PC-9 (cell line): ENCODE results near the gene GPRC5C. TPM values are rescaled to one million over a fixed set of nuclear protein-coding genes. Genes with fewer than 3 reads are reported as not detected.

Experiments
- BruUV-seq: library from RNA; stranded (reverse); fragments of 400-500 nt; replicated peaks from 2 replicates; lab custom pipeline; 2021; lab: Mats Ljungman, UMichigan
- CTCF ChIA-PET: fragments of 300-600 bp; sonication (Branson Sonifier 250); formaldehyde crosslinking; loops from one replicate; lab custom pipeline; 2022; ENCODE audit warnings: antibody characterized with exemption; lab: Charles Lee
- POLR2A ChIA-PET: fragments of 300-600 bp; sonication (Branson Sonifier 250); formaldehyde crosslinking; loops from one replicate; lab custom pipeline; 2022; ENCODE audit warnings: antibody characterized with exemption; ENCODE audit not compliant: unreplicated experiment; lab: Charles Lee
- DNase-seq, 2 experiments: peaks; one replicate each; pipeline versions ENCODE4 v3.0.0 to v3.0.0-alpha.2; 2015 to 2022; ENCODE audit warnings: mixed read lengths in 1 of 2
- H2AFZ ChIP-seq: fragments of 200-600 bp; sonication (generic); 2 replicates; pipeline ENCODE4 v1.8.1; 2017; ENCODE audit warnings: antibody characterized with exemption
- H3F3A ChIP-seq: fragments of 200-600 bp; sonication (generic); 2 replicates; pipeline ENCODE4 v1.8.1; 2017; ENCODE audit warnings: antibody characterized with exemption, mild to moderate bottlenecking, low read depth; ENCODE audit not compliant: insufficient read depth
- H3K27ac ChIP-seq: fragments of 200-600 bp; sonication (generic); 2 replicates; pipeline ENCODE4 v1.6.1; 2016; ENCODE audit warnings: mixed run types
- H3K27me3 ChIP-seq: fragments of 200-600 bp; sonication (generic); 2 replicates; pipeline ENCODE4 v1.6.1; 2016; ENCODE audit warnings: low read depth, mixed run types; ENCODE audit not compliant: insufficient read depth
- H3K36me3 ChIP-seq: fragments of 200-600 bp; sonication (generic); 2 replicates; pipeline ENCODE4 v1.6.1; 2016; ENCODE audit warnings: low read depth, mixed run types
- H3K4me1 ChIP-seq: fragments of 200-600 bp; sonication (generic); replicated peaks from 2 replicates; pipeline ENCODE4 v1.6.1; 2016; ENCODE audit warnings: mixed run types; ENCODE audit not compliant: insufficient read depth
- H3K4me2 ChIP-seq: fragments of 200-600 bp; sonication (generic); 2 replicates; pipeline ENCODE4 v1.6.1; 2017; ENCODE audit warnings: mixed run types
- H3K4me3 ChIP-seq: fragments of 200-600 bp; sonication (generic); 2 replicates; pipeline ENCODE4 v1.6.1; 2016; ENCODE audit warnings: mixed run types
- H3K79me2 ChIP-seq: fragments of 200-600 bp; sonication (generic); 2 replicates; pipeline ENCODE4 v1.6.1; 2017; ENCODE audit warnings: low read depth, mixed run types
- H3K9me2 ChIP-seq: fragments of 200-600 bp; sonication (generic); 2 replicates; pipeline ENCODE4 v1.8.1; 2017; ENCODE audit warnings: mild to moderate bottlenecking; ENCODE audit not compliant: insufficient read depth
- H3K9me3 ChIP-seq: fragments of 200-600 bp; sonication (generic); 2 replicates; pipeline ENCODE4 v1.8.1; 2016; ENCODE audit warnings: low read depth; ENCODE audit not compliant: insufficient read depth
- H4K20me1 ChIP-seq: fragments of 200-600 bp; sonication (generic); 2 replicates; pipeline ENCODE4 v1.8.1; 2017; ENCODE audit not compliant: insufficient read depth
- CTCF ChIP-seq: fragments of 200-600 bp; sonication (generic); conservative IDR thresholded peaks from 2 replicates; pipeline ENCODE4 v1.6.1; 2017; ENCODE audit warnings: mixed run types, antibody characterized with exemption, mild to moderate bottlenecking, moderate library complexity
- EZH2 ChIP-seq: fragments of 200-600 bp; sonication (generic); IDR thresholded peaks from 2 replicates; pipeline ENCODE4 v1.8.0; 2017; ENCODE audit warnings: antibody characterized with exemption, low read depth
- intact Hi-C: fragments of 100-400 bp; cut with micrococcal nuclease; formaldehyde crosslinking; loops from one replicate; pipeline ENCODE4 v1.10.0; 2022; ENCODE audit not compliant: unreplicated experiment
- total RNA-seq: library from RNA; stranded (reverse); gene quantifications from 2 replicates; pipeline ENCODE4 v1.2.3, GENCODE V29; 2021

The GPRC5C gene
- total RNA-seq, 1 experiment from 2014 or later = 27.9 TPM

- H3K9me3 ChIP-seq = no peaks in the 10 kb centered on the region
- CTCF ChIA-PET = interaction anchor here (1.2 kb wide), 1 partner anchor 81 kb away, joined by 3 read pairs; no protein-coding TSS in a partner anchor
- H3K79me2 ChIP-seq = no peaks in the 10 kb centered on the region
- no peak for TF ChIP-seq CTCF
- H4K20me1 ChIP-seq = no peaks in the 10 kb centered on the region
- H3F3A ChIP-seq = no peaks in the 10 kb centered on the region
- no peak overlapping the region for H3K27ac ChIP-seq
- no peaks in the 10 kb centered on the region for H3K9me2 ChIP-seq
- H3K4me3 ChIP-seq = no peak overlapping the region
- H2AFZ ChIP-seq = no peak overlapping the region
- H3K27me3 ChIP-seq = peaks cover 28% of the 10 kb centered on the region
- peaks cover 2% of the 10 kb centered on the region; the same call in 1 of the 2 replicates for H3K4me1 ChIP-seq
- BruUV-seq = no TSS peak
- intact Hi-C loops = loop anchor here (10.0 kb wide), 2 partner anchors 155 to 245 kb away; partner anchors contain the start of gene TTYH2
- no peaks in the 10 kb centered on the region for H3K36me3 ChIP-seq
- no peak for DNase-seq
- POLR2A ChIA-PET = no interaction called here
- H3K4me2 ChIP-seq = no peak overlapping the region
Observed at GRCh38 chr17:74459622-74460021, 27.7 kb downstream of the GPRC5C start.

DNA sequence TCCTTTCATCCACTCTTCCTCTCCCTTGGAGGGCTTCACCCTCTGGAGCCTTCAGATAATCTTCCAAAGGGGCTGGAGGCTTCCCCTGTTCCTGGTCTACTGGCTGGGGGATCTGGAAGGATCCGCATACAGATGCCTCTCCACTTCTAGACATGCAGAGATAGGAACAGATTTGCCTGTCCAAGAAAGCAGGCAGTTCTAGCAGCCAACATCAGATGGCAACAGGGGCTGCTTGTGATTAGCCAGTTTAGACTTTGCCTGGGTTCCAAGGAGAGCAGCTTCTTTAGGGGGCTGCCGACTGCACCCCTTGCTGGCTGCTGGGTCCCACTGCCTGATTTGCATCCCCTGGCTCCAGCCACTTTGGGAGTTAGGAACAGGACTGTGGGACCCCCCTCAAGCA lies 28.4 kb downstream of the GPRC5C start:
- no peak for DNase-seq
- POLR2A ChIA-PET = no interaction called here
- CTCF ChIA-PET = interaction anchor here (0.7 kb wide), 1 partner anchor 30 kb away, joined by 6 read pairs; no protein-coding TSS in a partner anchor
- Histone ChIP-seq H3K9me2 (no peaks in the 10 kb centered on the region), H3K36me3 (no peaks in the 10 kb centered on the region), H3K4me3 (no peak overlapping the region), H2AFZ (no peak overlapping the region), H3F3A (no peaks in the 10 kb centered on the region; the same call in 1 of the 2 replicates), H3K79me2 (no peaks in the 10 kb centered on the region), H3K9me3 (no peaks in the 10 kb centered on the region), H3K27ac (no peak overlapping the region), H3K4me2 (no peak overlapping the region), H3K27me3 (peaks cover 26% of the 10 kb centered on the region), H3K4me1 (no peaks in the 10 kb centered on the region), H4K20me1 (no peaks in the 10 kb centered on the region)
- intact Hi-C loops = no loop called here
- no peak for TF ChIP-seq CTCF
- TF ChIP-seq EZH2 = no peak
- BruUV-seq = no TSS peak

DNA sequence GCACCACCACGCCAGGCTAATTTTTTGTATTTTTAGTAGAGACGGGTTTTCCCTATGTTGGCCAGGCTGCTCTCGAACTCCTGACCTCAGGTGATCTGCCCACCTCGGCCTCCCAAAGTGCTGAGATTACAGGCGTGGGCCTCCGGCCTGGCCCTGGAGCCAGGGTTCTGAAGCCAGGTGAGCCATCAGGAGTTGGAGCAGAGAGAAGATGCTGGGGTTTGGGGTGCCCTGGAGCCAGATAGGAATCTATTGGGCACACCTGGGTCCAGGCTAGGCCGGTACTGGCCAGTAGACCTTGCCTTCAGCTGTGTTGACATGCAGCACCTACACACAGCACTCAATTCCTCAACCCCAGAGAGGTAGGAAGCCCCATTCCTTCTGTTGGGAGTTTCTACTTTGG lies 29.1 kb downstream of the GPRC5C start:
- CTCF ChIA-PET = interaction anchor here (0.6 kb wide), 1 partner anchor 20 kb away, joined by 3 read pairs; no protein-coding TSS in a partner anchor
- H3K4me1 ChIP-seq = no peaks in the 10 kb centered on the region
- H3F3A ChIP-seq = no peaks in the 10 kb centered on the region; the same call in 1 of the 2 replicates
- H3K79me2 ChIP-seq = no peaks in the 10 kb centered on the region
- no peak for DNase-seq
- no peaks in the 10 kb centered on the region for H3K9me2 ChIP-seq
- peaks cover 26% of the 10 kb centered on the region for H3K27me3 ChIP-seq
- H3K9me3 ChIP-seq = no peaks in the 10 kb centered on the region
- TF ChIP-seq CTCF = no peak
- no peak for TF ChIP-seq EZH2
- POLR2A ChIA-PET = no interaction called here
- intact Hi-C loops = no loop called here
- BruUV-seq = no TSS peak
- no peak overlapping the region for H3K4me3 ChIP-seq
- H2AFZ ChIP-seq = no peak overlapping the region
- no peak overlapping the region for H3K27ac ChIP-seq
- H4K20me1 ChIP-seq = no peaks in the 10 kb centered on the region
- H3K4me2 ChIP-seq = no peak overlapping the region
- H3K36me3 ChIP-seq = no peaks in the 10 kb centered on the region
